NB4 (cell line): ENCODE data around the gene MRPL49.

Experiments used
- MYC ChIP-seq: IDR thresholded peaks from 2 replicates; pipeline ENCODE4 v1.6.1; 2011; ENCODE audit warnings: low read depth, low read length
- TF ChIP-seq, protein P1 (sequence below): IDR thresholded peaks from one replicate; pipeline ENCODE4 v1.5.1; 2012; ENCODE audit warnings: low read depth, low read length

GRCh38 chr11:65121865-65122696 lies at the start of gene MRPL49, which contains the start of gene FAU:
- TF ChIP-seq, protein P1, sequence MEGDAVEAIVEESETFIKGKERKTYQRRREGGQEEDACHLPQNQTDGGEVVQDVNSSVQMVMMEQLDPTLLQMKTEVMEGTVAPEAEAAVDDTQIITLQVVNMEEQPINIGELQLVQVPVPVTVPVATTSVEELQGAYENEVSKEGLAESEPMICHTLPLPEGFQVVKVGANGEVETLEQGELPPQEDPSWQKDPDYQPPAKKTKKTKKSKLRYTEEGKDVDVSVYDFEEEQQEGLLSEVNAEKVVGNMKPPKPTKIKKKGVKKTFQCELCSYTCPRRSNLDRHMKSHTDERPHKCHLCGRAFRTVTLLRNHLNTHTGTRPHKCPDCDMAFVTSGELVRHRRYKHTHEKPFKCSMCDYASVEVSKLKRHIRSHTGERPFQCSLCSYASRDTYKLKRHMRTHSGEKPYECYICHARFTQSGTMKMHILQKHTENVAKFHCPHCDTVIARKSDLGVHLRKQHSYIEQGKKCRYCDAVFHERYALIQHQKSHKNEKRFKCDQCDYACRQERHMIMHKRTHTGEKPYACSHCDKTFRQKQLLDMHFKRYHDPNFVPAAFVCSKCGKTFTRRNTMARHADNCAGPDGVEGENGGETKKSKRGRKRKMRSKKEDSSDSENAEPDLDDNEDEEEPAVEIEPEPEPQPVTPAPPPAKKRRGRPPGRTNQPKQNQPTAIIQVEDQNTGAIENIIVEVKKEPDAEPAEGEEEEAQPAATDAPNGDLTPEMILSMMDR: no peak
- peak; percentile 90 for TF ChIP-seq MYC
